ENCODE measurements around the gene VIPR2.

DNA sequence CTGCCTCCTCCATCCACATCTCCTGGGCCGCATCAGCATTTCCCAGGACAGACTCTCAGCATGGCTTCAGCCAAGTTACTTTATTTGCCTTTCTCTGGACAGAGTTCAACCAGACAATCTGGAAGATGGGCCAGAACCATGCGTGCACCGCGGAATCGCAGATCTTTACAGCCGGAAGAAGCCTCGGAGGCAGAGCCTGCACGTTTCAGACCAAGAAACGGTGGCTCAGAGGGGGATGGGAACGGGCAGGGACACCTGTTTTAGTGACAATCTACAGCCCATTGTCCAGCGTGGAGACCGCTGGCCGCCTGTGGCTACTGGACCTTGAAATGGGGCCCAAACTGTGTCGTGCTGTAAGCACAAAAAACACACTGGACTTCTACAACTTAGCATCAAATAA, 3.5 kb downstream of the VIPR2 start:
- TF ChIP-seq, protein P1, sequence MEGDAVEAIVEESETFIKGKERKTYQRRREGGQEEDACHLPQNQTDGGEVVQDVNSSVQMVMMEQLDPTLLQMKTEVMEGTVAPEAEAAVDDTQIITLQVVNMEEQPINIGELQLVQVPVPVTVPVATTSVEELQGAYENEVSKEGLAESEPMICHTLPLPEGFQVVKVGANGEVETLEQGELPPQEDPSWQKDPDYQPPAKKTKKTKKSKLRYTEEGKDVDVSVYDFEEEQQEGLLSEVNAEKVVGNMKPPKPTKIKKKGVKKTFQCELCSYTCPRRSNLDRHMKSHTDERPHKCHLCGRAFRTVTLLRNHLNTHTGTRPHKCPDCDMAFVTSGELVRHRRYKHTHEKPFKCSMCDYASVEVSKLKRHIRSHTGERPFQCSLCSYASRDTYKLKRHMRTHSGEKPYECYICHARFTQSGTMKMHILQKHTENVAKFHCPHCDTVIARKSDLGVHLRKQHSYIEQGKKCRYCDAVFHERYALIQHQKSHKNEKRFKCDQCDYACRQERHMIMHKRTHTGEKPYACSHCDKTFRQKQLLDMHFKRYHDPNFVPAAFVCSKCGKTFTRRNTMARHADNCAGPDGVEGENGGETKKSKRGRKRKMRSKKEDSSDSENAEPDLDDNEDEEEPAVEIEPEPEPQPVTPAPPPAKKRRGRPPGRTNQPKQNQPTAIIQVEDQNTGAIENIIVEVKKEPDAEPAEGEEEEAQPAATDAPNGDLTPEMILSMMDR (IDR thresholded peaks at IDR 0.05) = no peak
- no peak for TF ChIP-seq POLR2A (IDR thresholded peaks at IDR 0.05)
